ENCODE results near the gene RPL32.

DNA sequence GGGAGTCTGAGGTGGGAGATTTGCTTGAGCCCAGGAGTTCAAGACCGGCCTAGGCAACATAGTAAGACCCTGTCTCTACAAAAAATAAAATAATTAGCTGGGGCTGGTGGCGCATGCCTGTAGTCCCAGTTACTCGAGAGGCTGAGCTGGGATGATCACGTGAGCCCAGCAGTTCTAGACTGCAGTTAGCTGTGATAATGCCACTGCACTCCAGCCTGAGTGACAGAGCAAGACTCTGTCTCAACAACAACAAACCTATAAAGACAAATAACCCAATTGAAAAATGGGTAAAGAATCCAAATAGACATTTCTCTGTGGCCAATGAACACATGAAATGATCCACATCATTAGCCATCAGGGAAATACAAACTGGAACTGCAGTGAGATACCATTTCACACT is 1.1 kb upstream of the RPL32 start:
- TF ChIP-seq, protein P1, sequence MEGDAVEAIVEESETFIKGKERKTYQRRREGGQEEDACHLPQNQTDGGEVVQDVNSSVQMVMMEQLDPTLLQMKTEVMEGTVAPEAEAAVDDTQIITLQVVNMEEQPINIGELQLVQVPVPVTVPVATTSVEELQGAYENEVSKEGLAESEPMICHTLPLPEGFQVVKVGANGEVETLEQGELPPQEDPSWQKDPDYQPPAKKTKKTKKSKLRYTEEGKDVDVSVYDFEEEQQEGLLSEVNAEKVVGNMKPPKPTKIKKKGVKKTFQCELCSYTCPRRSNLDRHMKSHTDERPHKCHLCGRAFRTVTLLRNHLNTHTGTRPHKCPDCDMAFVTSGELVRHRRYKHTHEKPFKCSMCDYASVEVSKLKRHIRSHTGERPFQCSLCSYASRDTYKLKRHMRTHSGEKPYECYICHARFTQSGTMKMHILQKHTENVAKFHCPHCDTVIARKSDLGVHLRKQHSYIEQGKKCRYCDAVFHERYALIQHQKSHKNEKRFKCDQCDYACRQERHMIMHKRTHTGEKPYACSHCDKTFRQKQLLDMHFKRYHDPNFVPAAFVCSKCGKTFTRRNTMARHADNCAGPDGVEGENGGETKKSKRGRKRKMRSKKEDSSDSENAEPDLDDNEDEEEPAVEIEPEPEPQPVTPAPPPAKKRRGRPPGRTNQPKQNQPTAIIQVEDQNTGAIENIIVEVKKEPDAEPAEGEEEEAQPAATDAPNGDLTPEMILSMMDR (IDR thresholded peaks at IDR 0.05), result no peak
- TF ChIP-seq POLR2AphosphoS5 (IDR thresholded peaks at IDR 0.05) (no peak), EP300 (IDR thresholded peaks at IDR 0.05) (no peak)

All from sigmoid colon (tissue), 4 donors.